SK-N-SH treated with all-trans-retinoic acid at 6 μM for 48 hours (cell line): ENCODE data around the gene GLS.
A peak's percentile ranks its signal among the peaks of the same experiment; 100 is the strongest.

Experiments
- ATAC-seq: fragments of 200-7000 bp; cut with Tn5 transposase; 3 replicates; pipeline ENCODE4 v1.9.1; 2020; ENCODE audit warnings: mild to moderate bottlenecking, moderate library complexity
- ARNTL ChIP-seq: fragments of 450-650 bp; formaldehyde crosslinking; IDR thresholded peaks from 2 replicates; pipeline ENCODE4 v1.5.0; 2020; ENCODE audit warnings: low read depth, mild to moderate bottlenecking, moderate library complexity, borderline replicate concordance
- BACH2 ChIP-seq: fragments of 250-450 bp; sonication (Bioruptor Pico); IDR thresholded peaks from 2 replicates; pipeline ENCODE4 v1.9.0; 2021; ENCODE audit warnings: mild to moderate bottlenecking, borderline replicate concordance
- CREB5 ChIP-seq: fragments of 250-450 bp; sonication (Bioruptor Pico); IDR thresholded peaks from 2 replicates; pipeline ENCODE4 v1.5.1; 2020; ENCODE audit warnings: low read depth, mild to moderate bottlenecking, moderate library complexity
- CSDC2 ChIP-seq: fragments of 250-450 bp; sonication (Bioruptor Pico); IDR thresholded peaks from 2 replicates; pipeline ENCODE4 v1.5.0; 2020; ENCODE audit warnings: mild to moderate bottlenecking, moderate library complexity
- ESRRG ChIP-seq: fragments of 250-450 bp; sonication (Bioruptor Pico); IDR thresholded peaks from 2 replicates; pipeline ENCODE4 v1.6.1; 2021; ENCODE audit warnings: mild to moderate bottlenecking
- GLIS3 ChIP-seq: fragments of 250-450 bp; sonication (Bioruptor Pico); IDR thresholded peaks from 2 replicates; pipeline ENCODE4 v1.5.0; 2020; ENCODE audit warnings: mild to moderate bottlenecking, moderate library complexity
- ISL1 ChIP-seq: fragments of 250-450 bp; sonication (Bioruptor Pico); IDR thresholded peaks from 2 replicates; pipeline ENCODE4 v2.1.2; 2022; ENCODE audit warnings: mild to moderate bottlenecking, moderate library complexity
- OSR1 ChIP-seq: fragments of 250-450 bp; sonication (Bioruptor Pico); IDR thresholded peaks from 2 replicates; pipeline ENCODE4 v1.8.0; 2022; ENCODE audit warnings: moderate library complexity, mild to moderate bottlenecking, inconsistent platforms
- PATZ1 ChIP-seq: fragments of 250-450 bp; sonication (Bioruptor Pico); IDR thresholded peaks from 2 replicates; pipeline ENCODE4 v1.8.0; 2020; ENCODE audit warnings: mild to moderate bottlenecking, moderate library complexity, borderline replicate concordance
- PPARA ChIP-seq: fragments of 250-450 bp; sonication (Bioruptor Pico); IDR thresholded peaks from 2 replicates; pipeline ENCODE4 v1.5.0; 2020; ENCODE audit warnings: mild to moderate bottlenecking, borderline replicate concordance
- SNAI2 ChIP-seq: fragments of 250-450 bp; sonication (Bioruptor Pico); IDR thresholded peaks from 2 replicates; pipeline ENCODE4 v1.5.0; 2020; ENCODE audit warnings: mild to moderate bottlenecking, moderate library complexity
- TOX ChIP-seq: fragments of 250-450 bp; sonication (Bioruptor Pico); IDR thresholded peaks from 2 replicates; pipeline ENCODE4 v1.8.0; 2021; ENCODE audit warnings: mild to moderate bottlenecking, moderate library complexity, borderline replicate concordance
- TSHZ2 ChIP-seq: fragments of 250-450 bp; sonication (Bioruptor Pico); IDR thresholded peaks from 2 replicates; pipeline ENCODE4 v1.5.0; 2020; ENCODE audit warnings: mild to moderate bottlenecking, moderate library complexity
- ZC3H10 ChIP-seq: fragments of 250-450 bp; sonication (Bioruptor Pico); IDR thresholded peaks from 2 replicates; pipeline ENCODE4 v1.5.1; 2021; ENCODE audit warnings: mild to moderate bottlenecking, moderate library complexity
- ZFP3 ChIP-seq: fragments of 250-450 bp; sonication (Bioruptor Pico); IDR thresholded peaks from 2 replicates; pipeline ENCODE4 v1.5.0; 2020; ENCODE audit warnings: mild to moderate bottlenecking, moderate library complexity
- ZFP30 ChIP-seq: fragments of 450-650 bp; formaldehyde crosslinking; IDR thresholded peaks from 2 replicates; pipeline ENCODE4 v1.5.0; 2022; ENCODE audit warnings: mild to moderate bottlenecking, moderate library complexity
- ZNF565 ChIP-seq: fragments of 450-650 bp; formaldehyde crosslinking; conservative IDR thresholded peaks from 2 replicates; pipeline ENCODE4 v1.5.0; 2020; ENCODE audit warnings: low read depth, mild to moderate bottlenecking, moderate library complexity
- ZNF70 ChIP-seq: fragments of 450-650 bp; formaldehyde crosslinking; IDR thresholded peaks from 2 replicates; pipeline ENCODE4 v1.5.0; 2020; ENCODE audit warnings: mild to moderate bottlenecking, moderate library complexity
- ZNF8 ChIP-seq: fragments of 450-650 bp; formaldehyde crosslinking; IDR thresholded peaks from 2 replicates; pipeline ENCODE4 v1.5.0; 2020; ENCODE audit warnings: mild to moderate bottlenecking, moderate library complexity
- TF ChIP-seq, protein P1 (sequence below): fragments of 250-450 bp; sonication (Bioruptor Pico); IDR thresholded peaks from 2 replicates; pipeline ENCODE4 v1.5.1; 2021; ENCODE audit warnings: mild to moderate bottlenecking, moderate library complexity
- TF ChIP-seq, protein P2 (sequence below): fragments of 250-450 bp; sonication (Bioruptor Pico); IDR thresholded peaks from 2 replicates; pipeline ENCODE4 v1.8.0; 2021; ENCODE audit warnings: low read depth, mild to moderate bottlenecking, moderate library complexity, borderline replicate concordance

GLS gene

DNA sequence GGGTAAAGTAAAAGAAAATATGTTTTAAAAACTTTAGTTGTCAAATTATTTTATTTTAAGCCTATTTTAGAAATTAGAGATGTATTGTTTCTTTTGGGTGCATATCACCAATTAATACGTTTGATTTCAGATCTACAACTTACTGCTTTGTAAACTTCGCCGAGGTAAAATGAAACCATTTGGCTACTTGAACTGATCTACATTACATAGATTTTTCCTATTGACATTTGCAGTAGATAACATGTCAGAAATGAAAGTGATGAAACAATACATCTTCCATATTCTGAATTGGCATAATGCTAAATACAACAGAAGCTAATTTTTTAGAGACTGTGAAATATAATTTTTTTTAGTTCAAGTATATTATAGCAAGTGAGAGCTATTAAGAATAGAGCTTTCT lies 39.5 kb downstream of the GLS start:
- no peak for ATAC-seq
- TF ChIP-seq ZFP3 (CRISPR knock-in tag) (no peak), ZNF565 (CRISPR knock-in tag) (no peak), GLIS3 (CRISPR knock-in tag) (no peak), BACH2 (CRISPR knock-in tag) (no peak), ZNF70 (CRISPR knock-in tag) (no peak)

- TF ChIP-seq, protein P1, sequence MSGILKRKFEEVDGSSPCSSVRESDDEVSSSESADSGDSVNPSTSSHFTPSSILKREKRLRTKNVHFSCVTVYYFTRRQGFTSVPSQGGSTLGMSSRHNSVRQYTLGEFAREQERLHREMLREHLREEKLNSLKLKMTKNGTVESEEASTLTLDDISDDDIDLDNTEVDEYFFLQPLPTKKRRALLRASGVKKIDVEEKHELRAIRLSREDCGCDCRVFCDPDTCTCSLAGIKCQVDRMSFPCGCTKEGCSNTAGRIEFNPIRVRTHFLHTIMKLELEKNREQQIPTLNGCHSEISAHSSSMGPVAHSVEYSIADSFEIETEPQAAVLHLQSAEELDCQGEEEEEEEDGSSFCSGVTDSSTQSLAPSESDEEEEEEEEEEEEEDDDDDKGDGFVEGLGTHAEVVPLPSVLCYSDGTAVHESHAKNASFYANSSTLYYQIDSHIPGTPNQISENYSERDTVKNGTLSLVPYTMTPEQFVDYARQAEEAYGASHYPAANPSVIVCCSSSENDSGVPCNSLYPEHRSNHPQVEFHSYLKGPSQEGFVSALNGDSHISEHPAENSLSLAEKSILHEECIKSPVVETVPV (CRISPR knock-in tag): no peak
- no peak for TF ChIP-seq GLIS3 (CRISPR knock-in tag)
- no peak for TF ChIP-seq CSDC2 (CRISPR knock-in tag)
- TF ChIP-seq ZFP30 (CRISPR knock-in tag): no peak
- no peak for TF ChIP-seq TOX (CRISPR knock-in tag)
- no peak for TF ChIP-seq TSHZ2 (CRISPR knock-in tag)
- no peak for TF ChIP-seq ZNF70 (CRISPR knock-in tag)
- no peak for TF ChIP-seq ISL1 (CRISPR knock-in tag)
- no peak for TF ChIP-seq ZNF565 (CRISPR knock-in tag)
- TF ChIP-seq ZNF8 (CRISPR knock-in tag): no peak
- TF ChIP-seq ZC3H10: no peak
- TF ChIP-seq ESRRG: no peak
- TF ChIP-seq, all 23 proteins: peak for 0
- no peak for ATAC-seq
Observed at GRCh38 chr2:190922376-190922775, 41.8 kb downstream of the GLS start.

DNA sequence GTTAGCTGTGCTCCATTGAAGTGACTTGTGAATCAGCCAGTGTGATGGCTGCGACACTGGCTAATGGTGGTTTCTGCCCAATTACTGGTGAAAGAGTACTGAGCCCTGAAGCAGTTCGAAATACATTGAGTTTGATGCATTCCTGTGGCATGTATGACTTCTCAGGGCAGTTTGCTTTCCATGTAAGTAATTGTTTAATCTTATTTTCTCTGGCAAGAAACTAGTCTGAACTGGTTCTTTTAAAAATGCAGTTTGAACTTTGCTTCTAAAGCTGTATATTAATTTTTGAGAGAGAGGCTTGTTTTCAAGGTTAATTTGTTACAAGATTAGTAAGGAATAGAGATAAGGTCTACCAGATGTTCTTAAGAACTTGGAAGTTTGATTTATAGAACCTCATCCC lies 46.7 kb downstream of the GLS start:
- TF ChIP-seq ESRRG: no peak
- TF ChIP-seq ISL1 (CRISPR knock-in tag): peak; percentile 60; the same call in 1 of the 2 replicates
- ATAC-seq: peak; percentile 84

DNA sequence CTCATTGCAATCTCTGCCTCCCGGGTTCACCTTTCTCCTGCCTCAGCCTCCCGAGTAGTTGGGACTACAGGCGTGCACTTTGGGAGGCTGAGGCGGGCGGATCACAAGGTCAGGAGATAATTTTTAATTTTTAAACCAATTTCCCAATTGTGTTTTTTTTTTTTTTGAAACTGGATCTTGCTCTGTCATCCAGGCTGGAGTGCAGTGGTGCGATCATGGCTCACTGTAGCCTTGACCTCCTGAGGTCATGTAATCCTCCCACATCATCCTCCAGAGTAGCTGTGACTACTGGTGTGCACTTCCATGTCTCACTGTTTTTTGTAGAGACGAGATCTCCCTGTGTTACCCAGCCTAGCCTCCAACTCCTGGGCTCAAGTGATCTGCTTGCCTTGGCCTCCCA lies 49.3 kb downstream of the GLS start:
- TF ChIP-seq ZNF8 (CRISPR knock-in tag): no peak
- TF ChIP-seq ARNTL (CRISPR knock-in tag): no peak
- no peak for TF ChIP-seq ZC3H10
- no peak for TF ChIP-seq ISL1 (CRISPR knock-in tag)
- TF ChIP-seq ZFP3 (CRISPR knock-in tag): no peak
- no peak for TF ChIP-seq ESRRG
- ATAC-seq: no peak

DNA sequence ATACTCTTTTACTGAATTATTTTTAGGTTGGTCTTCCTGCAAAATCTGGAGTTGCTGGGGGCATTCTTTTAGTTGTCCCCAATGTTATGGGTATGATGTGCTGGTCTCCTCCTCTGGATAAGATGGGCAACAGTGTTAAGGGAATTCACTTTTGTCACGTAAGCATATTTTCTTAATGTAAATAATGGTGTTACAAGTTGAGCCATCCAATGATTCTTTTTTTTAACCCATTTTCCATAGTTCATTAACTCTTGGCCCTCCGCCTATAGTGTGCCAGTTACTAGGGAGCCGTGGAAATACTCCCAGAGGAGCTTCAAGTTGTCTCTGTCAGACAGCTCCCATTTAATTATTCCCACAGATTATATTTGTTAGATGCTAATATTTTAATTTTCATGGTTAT lies 49.8 kb downstream of the GLS start:
- TF ChIP-seq ZFP3 (CRISPR knock-in tag) (no peak), ZC3H10 (no peak), ISL1 (CRISPR knock-in tag) (no peak), SNAI2 (no peak), ESRRG (no peak), BACH2 (CRISPR knock-in tag) (no peak), PATZ1 (CRISPR knock-in tag) (no peak), ZNF8 (CRISPR knock-in tag) (no peak), TOX (CRISPR knock-in tag) (no peak), ZNF70 (CRISPR knock-in tag) (no peak), CREB5 (CRISPR knock-in tag) (no peak), OSR1 (no peak), PPARA (CRISPR knock-in tag) (no peak), ZFP30 (CRISPR knock-in tag) (no peak), ARNTL (CRISPR knock-in tag) (no peak)
- TF ChIP-seq, protein P1 (CRISPR knock-in tag): no peak
- TF ChIP-seq, protein P2, sequence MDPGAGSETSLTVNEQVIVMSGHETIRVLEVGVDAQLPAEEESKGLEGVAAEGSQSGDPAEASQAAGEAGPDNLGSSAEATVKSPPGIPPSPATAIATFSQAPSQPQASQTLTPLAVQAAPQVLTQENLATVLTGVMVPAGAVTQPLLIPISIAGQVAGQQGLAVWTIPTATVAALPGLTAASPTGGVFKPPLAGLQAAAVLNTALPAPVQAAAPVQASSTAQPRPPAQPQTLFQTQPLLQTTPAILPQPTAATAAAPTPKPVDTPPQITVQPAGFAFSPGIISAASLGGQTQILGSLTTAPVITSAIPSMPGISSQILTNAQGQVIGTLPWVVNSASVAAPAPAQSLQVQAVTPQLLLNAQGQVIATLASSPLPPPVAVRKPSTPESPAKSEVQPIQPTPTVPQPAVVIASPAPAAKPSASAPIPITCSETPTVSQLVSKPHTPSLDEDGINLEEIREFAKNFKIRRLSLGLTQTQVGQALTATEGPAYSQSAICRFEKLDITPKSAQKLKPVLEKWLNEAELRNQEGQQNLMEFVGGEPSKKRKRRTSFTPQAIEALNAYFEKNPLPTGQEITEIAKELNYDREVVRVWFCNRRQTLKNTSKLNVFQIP: no peak
- TF ChIP-seq, all 23 proteins: peak for 0
- no peak for ATAC-seq
